Smooth muscle cell (in vitro differentiated cells): ENCODE results near the gene FOXO6. TPM values are rescaled to one million over a fixed set of nuclear protein-coding genes. Genes with fewer than 3 reads are reported as not detected.

Experiments
- DNase-seq: peaks from one replicate; lab custom pipeline; 2025; ENCODE audit not compliant: unreplicated experiment; lab: John Stamatoyannopoulos, UW
- H2AFZ ChIP-seq: fragments of 200-600 bp; sonication (generic); 2 replicates; pipeline ENCODE4 v1.6.0; 2016; ENCODE audit warnings: antibody characterized with exemption, low read depth, mild to moderate bottlenecking
- H3F3A ChIP-seq: fragments of 200-600 bp; sonication (generic); 2 replicates; pipeline ENCODE4 v1.6.0; 2017; ENCODE audit warnings: antibody characterized with exemption, low read depth
- H3K27ac ChIP-seq: fragments of 200-600 bp; sonication (generic); 2 replicates; pipeline ENCODE4 v1.5.1; 2016; ENCODE audit warnings: low read depth, mild to moderate bottlenecking
- H3K27me3 ChIP-seq: fragments of 200-600 bp; sonication (generic); 2 replicates; pipeline ENCODE4 v1.6.1; 2016; ENCODE audit warnings: low read depth, mild to moderate bottlenecking
- H3K36me3 ChIP-seq: fragments of 200-600 bp; sonication (generic); 2 replicates; pipeline ENCODE4 v1.5.1; 2016; ENCODE audit warnings: low read depth
- H3K4me1 ChIP-seq: fragments of 200-600 bp; sonication (generic); 2 replicates; pipeline ENCODE4 v1.5.1; 2016; ENCODE audit warnings: low read depth
- H3K4me2 ChIP-seq: fragments of 200-600 bp; sonication (generic); 2 replicates; pipeline ENCODE4 v1.6.0; 2016; ENCODE audit warnings: mild to moderate bottlenecking
- H3K4me3 ChIP-seq: fragments of 200-600 bp; sonication (generic); 2 replicates; pipeline ENCODE4 v1.5.1; 2016; ENCODE audit warnings: mild to moderate bottlenecking
- H3K79me2 ChIP-seq: fragments of 200-600 bp; sonication (generic); 2 replicates; pipeline ENCODE4 v1.6.0; 2016; ENCODE audit warnings: low read depth, mild to moderate bottlenecking
- H3K9ac ChIP-seq: fragments of 200-600 bp; sonication (generic); 2 replicates; pipeline ENCODE4 v1.6.0; 2016; ENCODE audit warnings: low read depth
- H3K9me3 ChIP-seq: fragments of 200-600 bp; sonication (generic); replicated peaks from 2 replicates; pipeline ENCODE4 v1.5.1; 2016; ENCODE audit warnings: low read depth
- H4K20me1 ChIP-seq: fragments of 200-600 bp; sonication (generic); 2 replicates; pipeline ENCODE4 v1.6.0; 2016; ENCODE audit warnings: low read depth
- WGBS: methylation state at CpG from one replicate; pipeline ENCODE4 v1.1.7; 2016; ENCODE audit warnings: low lambda C conversion rate; 5-methylcytosine and 5-hydroxymethylcytosine counted together
- polyA plus RNA-seq: library from polyadenylated mRNA; unstranded; fragments of >200 nt; fragmentation: Nextera tagmentation; extraction: Ambion mirVana; gene quantifications from 2 replicates; pipeline ENCODE4 v1.2.1, GENCODE V29; 2016
- total RNA-seq: library from RNA; depleted of rRNA; stranded (reverse); fragments of >200 nt; gene quantifications from 2 replicates; pipeline ENCODE4 v1.2.3, GENCODE V29; 2014
- TF ChIP-seq, protein P1 (sequence below): fragments of 200-600 bp; sonication (generic); IDR thresholded peaks from 2 replicates; pipeline ENCODE4 v1.5.1; 2017; ENCODE audit warnings: borderline replicate concordance, mild to moderate bottlenecking, antibody characterized with exemption; ENCODE audit not compliant: insufficient read depth, poor library complexity, severe bottlenecking

Gene FOXO6
- total and polyA plus RNA-seq, 2 experiments from 2014 or later, result 0.85 to 1.7 TPM

DNA sequence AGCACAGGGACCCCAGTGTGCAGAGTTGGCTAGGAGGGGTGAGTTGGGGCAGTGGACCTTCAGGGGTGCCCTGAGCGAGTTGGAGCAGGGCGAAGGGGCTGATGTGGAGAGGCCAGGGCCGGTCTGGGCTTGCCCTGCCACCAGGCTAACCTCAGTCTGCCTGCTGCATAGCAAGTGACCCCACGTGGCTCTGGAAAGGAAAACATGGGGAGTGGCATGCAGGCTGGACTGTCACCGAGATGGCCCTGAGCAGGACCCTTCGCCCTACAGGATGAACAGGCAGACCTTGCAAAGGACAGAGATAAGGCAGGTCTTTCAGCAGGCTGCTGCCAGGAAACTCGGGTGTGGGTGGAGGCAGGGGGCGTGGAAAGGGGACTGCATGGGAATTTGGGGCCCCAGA is 51.5 kb downstream of the FOXO6 start:
- Histone ChIP-seq H3F3A (no peaks in the 10 kb centered on the region), H3K27ac (no peak overlapping the region), H3K27me3 (peaks cover 12% of the 10 kb centered on the region), H3K4me3 (no peak overlapping the region), H3K4me1 (no peaks in the 10 kb centered on the region), H2AFZ (no peak overlapping the region), H3K9ac (no peak overlapping the region), H3K79me2 (no peaks in the 10 kb centered on the region), H4K20me1 (no peaks in the 10 kb centered on the region), H3K9me3 (no peaks in the 10 kb centered on the region), H3K36me3 (no peaks in the 10 kb centered on the region), H3K4me2 (no peak overlapping the region)
- DNase-seq, result no peak
- WGBS, result 56% methylated on average over 8 of the region's 8 CpGs
- TF ChIP-seq, protein P1, sequence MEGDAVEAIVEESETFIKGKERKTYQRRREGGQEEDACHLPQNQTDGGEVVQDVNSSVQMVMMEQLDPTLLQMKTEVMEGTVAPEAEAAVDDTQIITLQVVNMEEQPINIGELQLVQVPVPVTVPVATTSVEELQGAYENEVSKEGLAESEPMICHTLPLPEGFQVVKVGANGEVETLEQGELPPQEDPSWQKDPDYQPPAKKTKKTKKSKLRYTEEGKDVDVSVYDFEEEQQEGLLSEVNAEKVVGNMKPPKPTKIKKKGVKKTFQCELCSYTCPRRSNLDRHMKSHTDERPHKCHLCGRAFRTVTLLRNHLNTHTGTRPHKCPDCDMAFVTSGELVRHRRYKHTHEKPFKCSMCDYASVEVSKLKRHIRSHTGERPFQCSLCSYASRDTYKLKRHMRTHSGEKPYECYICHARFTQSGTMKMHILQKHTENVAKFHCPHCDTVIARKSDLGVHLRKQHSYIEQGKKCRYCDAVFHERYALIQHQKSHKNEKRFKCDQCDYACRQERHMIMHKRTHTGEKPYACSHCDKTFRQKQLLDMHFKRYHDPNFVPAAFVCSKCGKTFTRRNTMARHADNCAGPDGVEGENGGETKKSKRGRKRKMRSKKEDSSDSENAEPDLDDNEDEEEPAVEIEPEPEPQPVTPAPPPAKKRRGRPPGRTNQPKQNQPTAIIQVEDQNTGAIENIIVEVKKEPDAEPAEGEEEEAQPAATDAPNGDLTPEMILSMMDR, result no peak

DNA sequence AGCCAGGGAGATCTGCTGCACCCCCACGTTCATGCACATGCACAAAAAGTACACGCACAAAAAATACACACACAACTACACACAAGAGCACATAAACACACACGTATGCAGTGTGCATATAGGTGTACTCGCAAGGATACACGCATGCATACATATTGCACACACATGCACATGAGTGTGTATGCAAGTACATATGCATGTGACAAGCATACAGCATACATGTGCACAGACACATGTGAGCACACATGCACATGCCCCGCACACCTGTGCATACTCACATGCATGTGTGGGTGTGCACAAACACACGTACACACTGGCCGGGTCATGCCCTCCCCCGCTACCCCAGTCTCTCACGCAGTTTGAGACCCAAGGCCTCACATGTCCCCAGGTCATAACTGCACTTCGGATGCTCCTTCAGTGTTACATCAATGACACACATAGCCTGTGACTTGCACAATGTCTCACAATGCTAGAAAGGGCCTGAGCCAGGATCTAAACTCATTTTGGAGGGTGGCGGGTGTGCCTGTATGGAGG is 52.6 kb downstream of the FOXO6 start:
- no peaks in the 10 kb centered on the region for H4K20me1 ChIP-seq
- H3F3A ChIP-seq, result no peaks in the 10 kb centered on the region
- H3K9me3 ChIP-seq, result no peaks in the 10 kb centered on the region
- no peak overlapping the region for H3K9ac ChIP-seq
- TF ChIP-seq, protein P1, result no peak
- H3K79me2 ChIP-seq, result no peaks in the 10 kb centered on the region
- H3K27me3 ChIP-seq, result peaks cover 2% of the 10 kb centered on the region
- no peaks in the 10 kb centered on the region for H3K36me3 ChIP-seq
- H2AFZ ChIP-seq, result no peak overlapping the region
- no peak for DNase-seq
- H3K27ac ChIP-seq, result no peak overlapping the region
- H3K4me2 ChIP-seq, result no peak overlapping the region
- H3K4me3 ChIP-seq, result no peak overlapping the region
- WGBS, result 96% methylated on average over 12 of the region's 12 CpGs
- no peaks in the 10 kb centered on the region for H3K4me1 ChIP-seq

DNA sequence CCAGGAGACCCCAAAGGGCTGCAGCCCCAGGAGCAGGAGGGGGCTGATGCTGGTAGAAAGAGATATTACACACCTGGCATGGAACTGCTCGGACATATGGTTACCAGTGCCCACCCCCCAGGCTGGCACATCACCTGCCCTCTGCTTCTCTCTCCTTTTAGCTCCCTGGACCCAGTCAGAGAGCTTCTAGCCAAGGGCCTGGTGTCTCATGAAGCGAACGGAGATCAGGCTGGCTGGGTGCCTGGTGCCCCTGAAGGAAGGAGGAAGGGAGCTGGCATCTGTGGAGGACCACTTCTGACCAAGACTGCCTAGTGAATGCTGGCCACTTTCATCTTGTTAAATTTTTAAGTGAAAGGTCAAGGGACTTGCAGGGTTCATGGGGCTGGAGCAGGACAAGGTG is 53.1 kb downstream of the FOXO6 start:
- TF ChIP-seq, protein P1, result no peak

DNA sequence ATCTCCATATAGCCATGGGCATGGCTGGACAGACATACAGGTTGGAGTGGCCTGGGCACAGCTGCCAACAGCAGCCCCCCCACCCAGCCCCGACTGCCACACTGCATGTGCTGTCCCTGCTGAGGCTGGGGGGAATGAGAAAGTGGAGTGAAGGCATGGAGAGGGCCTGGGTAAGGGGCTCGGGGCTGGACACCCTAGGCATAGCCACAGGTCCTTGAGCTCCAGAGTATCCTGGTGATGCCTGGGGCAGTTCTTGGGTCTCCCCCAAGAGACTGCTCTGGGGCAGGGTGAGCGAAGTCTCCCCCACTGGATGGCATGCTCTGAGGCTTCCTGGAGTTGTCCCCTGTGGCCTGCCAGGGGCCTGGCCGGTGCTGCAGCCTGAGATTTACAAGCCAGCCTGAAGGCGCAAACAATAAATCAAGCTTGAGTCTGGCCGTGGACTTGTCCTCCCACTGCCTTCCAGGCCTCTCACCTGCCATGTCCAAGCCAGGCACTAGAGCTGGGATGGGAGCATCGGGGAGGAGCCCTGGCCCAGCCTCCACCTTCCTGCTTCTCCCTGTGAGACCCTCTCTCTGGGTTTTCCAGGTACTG is 53.6 kb downstream of the FOXO6 start:
- no peaks in the 10 kb centered on the region for H3K4me1 ChIP-seq
- TF ChIP-seq, protein P1, result no peak
- no peaks in the 10 kb centered on the region for H3F3A ChIP-seq
- no peak overlapping the region for H3K4me2 ChIP-seq
- no peak overlapping the region for H3K27ac ChIP-seq
- H4K20me1 ChIP-seq, result no peaks in the 10 kb centered on the region
- H3K4me3 ChIP-seq, result no peak overlapping the region
- no peaks in the 10 kb centered on the region for H3K36me3 ChIP-seq
- no peaks in the 10 kb centered on the region for H3K9me3 ChIP-seq
- H3K9ac ChIP-seq, result no peak overlapping the region
- WGBS, result 63% methylated on average over 7 of the region's 7 CpGs
- DNase-seq, result no peak
- H3K79me2 ChIP-seq, result no peaks in the 10 kb centered on the region
- no peak overlapping the region for H2AFZ ChIP-seq
- H3K27me3 ChIP-seq, result no peaks in the 10 kb centered on the region

More for the DNA sequence above, 53.1 kb downstream of the FOXO6 start:
- H3K9me3 ChIP-seq, result no peaks in the 10 kb centered on the region
- no peaks in the 10 kb centered on the region for H3K36me3 ChIP-seq
- H3F3A ChIP-seq, result no peaks in the 10 kb centered on the region
- no peak overlapping the region for H2AFZ ChIP-seq
- no peak for DNase-seq
- no peaks in the 10 kb centered on the region for H3K27me3 ChIP-seq
- no peak overlapping the region for H3K9ac ChIP-seq
- H3K4me1 ChIP-seq, result no peaks in the 10 kb centered on the region
- no peaks in the 10 kb centered on the region for H4K20me1 ChIP-seq
- no peak overlapping the region for H3K4me2 ChIP-seq
- H3K4me3 ChIP-seq, result no peak overlapping the region
- H3K27ac ChIP-seq, result no peak overlapping the region
- H3K79me2 ChIP-seq, result no peaks in the 10 kb centered on the region
- WGBS, result 95% methylated on average over 3 of the region's 3 CpGs
